Measurements from ENCODE around the gene UBL4B.
A peak's percentile ranks its signal among the peaks of the same experiment; 100 is the strongest.
"Not testable (repeated sequence)": the region's sequence is repeated elsewhere in the genome, so short reads cannot be mapped to it uniquely, and the experiment has no call there.

The UBL4B gene

GRCh38 chr1:110076789-110077500 is 35.3 kb upstream of the UBL4B start:
- Histone ChIP-seq H3K27me3 (ENCODE audit: insufficient read depth, low read length) (peaks cover 77% of the 10 kb centered on the region), H3K36me3 (ENCODE audit: insufficient read depth, low read length) (no peaks in the 10 kb centered on the region), H2AFZ (ENCODE audit: low read depth, low read length) (no peak overlapping the region), H3K9me3 (ENCODE audit: low read length) (peaks cover 2% of the 10 kb centered on the region), H3K4me1 (ENCODE audit: insufficient read depth, low read length) (no peaks in the 10 kb centered on the region), H3K4me3 (ENCODE audit: low read length) (no peak overlapping the region)

GRCh38 chr1:110079995-110080394 is 32.2 kb upstream of the UBL4B start:
- H3K4me1 ChIP-seq (ENCODE audit: insufficient read depth, low read length), result not testable (repeated sequence)

GRCh38 chr1:110081061-110081460 is 31.2 kb upstream of the UBL4B start:
- H2AFZ ChIP-seq (ENCODE audit: low read depth, low read length), result no peak overlapping the region
- H3K4me1 ChIP-seq (ENCODE audit: insufficient read depth, low read length), result peaks cover 3% of the 10 kb centered on the region
- H3K36me3 ChIP-seq (ENCODE audit: insufficient read depth, low read length), result no peaks in the 10 kb centered on the region
- H3K27me3 ChIP-seq (ENCODE audit: insufficient read depth, low read length), result peaks cover 86% of the 10 kb centered on the region
- H3K4me3 ChIP-seq (ENCODE audit: low read length), result no peak overlapping the region
- peaks cover 3% of the 10 kb centered on the region for H3K9me3 ChIP-seq (ENCODE audit: low read length)

More at GRCh38 chr1:110079995-110080394, 32.2 kb upstream of the UBL4B start:
- not testable (repeated sequence) for H3K36me3 ChIP-seq (ENCODE audit: insufficient read depth, low read length); H2AFZ ChIP-seq (ENCODE audit: low read depth, low read length); H3K4me3 ChIP-seq (ENCODE audit: low read length); H3K9me3 ChIP-seq (ENCODE audit: low read length)
- peaks cover 79% of the 10 kb centered on the region for H3K27me3 ChIP-seq (ENCODE audit: insufficient read depth, low read length)

- H3K4me3 ChIP-seq (ENCODE audit: low read length), result no peak overlapping the region
- no peak overlapping the region for H2AFZ ChIP-seq (ENCODE audit: low read depth, low read length)
- H3K27me3 ChIP-seq (ENCODE audit: insufficient read depth, low read length), result peaks cover 92% of the 10 kb centered on the region
- H3K9me3 ChIP-seq (ENCODE audit: low read length), result peaks cover 3% of the 10 kb centered on the region
- H3K4me1 ChIP-seq (ENCODE audit: insufficient read depth, low read length), result peaks cover 3% of the 10 kb centered on the region
- H3K36me3 ChIP-seq (ENCODE audit: insufficient read depth, low read length), result no peaks in the 10 kb centered on the region
Observed at GRCh38 chr1:110082477-110082876, 29.8 kb upstream of the UBL4B start.

GRCh38 chr1:110083061-110083865 is 29.0 kb upstream of the UBL4B start:
- H2AFZ ChIP-seq (ENCODE audit: low read depth, low read length), result no peak overlapping the region
- no peak overlapping the region for H3K4me3 ChIP-seq (ENCODE audit: low read length)
- peaks cover 3% of the 10 kb centered on the region for H3K9me3 ChIP-seq (ENCODE audit: low read length)
- H3K36me3 ChIP-seq (ENCODE audit: insufficient read depth, low read length), result no peaks in the 10 kb centered on the region
- H3K27me3 ChIP-seq (ENCODE audit: insufficient read depth, low read length), result peaks cover 89% of the 10 kb centered on the region
- peaks cover 3% of the 10 kb centered on the region for H3K4me1 ChIP-seq (ENCODE audit: insufficient read depth, low read length)

GRCh38 chr1:110083866-110084226 is 28.4 kb upstream of the UBL4B start:
- no peak overlapping the region for H2AFZ ChIP-seq (ENCODE audit: low read depth, low read length)
- no peaks in the 10 kb centered on the region for H3K36me3 ChIP-seq (ENCODE audit: insufficient read depth, low read length)
- H3K4me3 ChIP-seq (ENCODE audit: low read length), result no peak overlapping the region
- H3K4me1 ChIP-seq (ENCODE audit: insufficient read depth, low read length), result peaks cover 3% of the 10 kb centered on the region
- H3K27me3 ChIP-seq (ENCODE audit: insufficient read depth, low read length), result peaks cover 87% of the 10 kb centered on the region
- peaks cover 3% of the 10 kb centered on the region for H3K9me3 ChIP-seq (ENCODE audit: low read length)

- Histone ChIP-seq H3K4me3 (ENCODE audit: low read length) (no peak overlapping the region), H3K27me3 (ENCODE audit: insufficient read depth, low read length) (peaks cover 83% of the 10 kb centered on the region)
Observed at GRCh38 chr1:110084227-110085078, 27.8 kb upstream of the UBL4B start.

GRCh38 chr1:110085671-110086070 is 26.6 kb upstream of the UBL4B start:
- peaks cover 76% of the 10 kb centered on the region for H3K27me3 ChIP-seq (ENCODE audit: insufficient read depth, low read length)
- no peak overlapping the region for H3K4me3 ChIP-seq (ENCODE audit: low read length)
- no peaks in the 10 kb centered on the region for H3K36me3 ChIP-seq (ENCODE audit: insufficient read depth, low read length)
- peaks cover 3% of the 10 kb centered on the region for H3K9me3 ChIP-seq (ENCODE audit: low read length)
- H3K4me1 ChIP-seq (ENCODE audit: insufficient read depth, low read length), result peaks cover 6% of the 10 kb centered on the region
- H2AFZ ChIP-seq (ENCODE audit: low read depth, low read length), result no peak overlapping the region

More at GRCh38 chr1:110084227-110085078, 27.8 kb upstream of the UBL4B start:
- H3K36me3 ChIP-seq (ENCODE audit: insufficient read depth, low read length), result no peaks in the 10 kb centered on the region
- peak overlapping the region; percentile 30 for H2AFZ ChIP-seq (ENCODE audit: low read depth, low read length)
- H3K4me1 ChIP-seq (ENCODE audit: insufficient read depth, low read length), result peaks cover 3% of the 10 kb centered on the region
- H3K9me3 ChIP-seq (ENCODE audit: low read length), result peaks cover 3% of the 10 kb centered on the region

- Histone ChIP-seq H3K36me3 (ENCODE audit: insufficient read depth, low read length) (no peaks in the 10 kb centered on the region), H3K4me3 (ENCODE audit: low read length) (no peak overlapping the region), H2AFZ (ENCODE audit: low read depth, low read length) (no peak overlapping the region), H3K27me3 (ENCODE audit: insufficient read depth, low read length) (peaks cover 73% of the 10 kb centered on the region), H3K4me1 (ENCODE audit: insufficient read depth, low read length) (peaks cover 6% of the 10 kb centered on the region), H3K9me3 (ENCODE audit: low read length) (peaks cover 3% of the 10 kb centered on the region)
Observed at GRCh38 chr1:110086961-110087360, 25.3 kb upstream of the UBL4B start.

GRCh38 chr1:110087812-110088738 is 24.2 kb upstream of the UBL4B start:
- Histone ChIP-seq H3K4me1 (ENCODE audit: insufficient read depth, low read length) (peaks cover 6% of the 10 kb centered on the region), H3K36me3 (ENCODE audit: insufficient read depth, low read length) (no peaks in the 10 kb centered on the region), H3K27me3 (ENCODE audit: insufficient read depth, low read length) (peaks cover 72% of the 10 kb centered on the region), H3K9me3 (ENCODE audit: low read length) (no peaks in the 10 kb centered on the region), H3K4me3 (ENCODE audit: low read length) (no peak overlapping the region), H2AFZ (ENCODE audit: low read depth, low read length) (no peak overlapping the region)

- Histone ChIP-seq H3K27me3 (ENCODE audit: insufficient read depth, low read length) (peaks cover 67% of the 10 kb centered on the region), H3K4me1 (ENCODE audit: insufficient read depth, low read length) (peaks cover 6% of the 10 kb centered on the region), H2AFZ (ENCODE audit: low read depth, low read length) (no peak overlapping the region), H3K9me3 (ENCODE audit: low read length) (no peaks in the 10 kb centered on the region), H3K4me3 (ENCODE audit: low read length) (no peak overlapping the region), H3K36me3 (ENCODE audit: insufficient read depth, low read length) (no peaks in the 10 kb centered on the region)
Observed at GRCh38 chr1:110088739-110089316, 23.4 kb upstream of the UBL4B start.
